ENCODE measurements around the gene RFC3.
A peak's percentile ranks its signal among the peaks of the same experiment; 100 is the strongest.

The RFC3 gene

GRCh38 chr13:33815011-33815550, 2.9 kb upstream of the RFC3 start:
- Histone ChIP-seq H3K27ac (ENCODE audit: low read length) (no peak overlapping the region), H3K27me3 (ENCODE audit: insufficient read depth, low read length) (no peaks in the 10 kb centered on the region), H3K4me1 (ENCODE audit: insufficient read depth, low read length) (no peaks in the 10 kb centered on the region), H3K36me3 (ENCODE audit: insufficient read depth, low read depth, low read length) (peaks cover 6% of the 10 kb centered on the region; the same call in 1 of the 2 replicates), H3K4me3 (ENCODE audit: low read length) (no peak overlapping the region), H3K9ac (ENCODE audit: low read depth, low read length) (no peak overlapping the region), H3K9me3 (ENCODE audit: insufficient read depth, low read depth, low read length) (no peaks in the 10 kb centered on the region)

GRCh38 chr13:33816912-33817311, 1.0 kb upstream of the RFC3 start:
- H3K4me1 ChIP-seq (ENCODE audit: insufficient read depth, low read length): no peaks in the 10 kb centered on the region
- H3K27me3 ChIP-seq (ENCODE audit: insufficient read depth, low read length): no peaks in the 10 kb centered on the region
- H3K4me3 ChIP-seq (ENCODE audit: low read length): no peak overlapping the region
- no peak overlapping the region for H3K9ac ChIP-seq (ENCODE audit: low read depth, low read length)
- peaks cover 22% of the 10 kb centered on the region for H3K36me3 ChIP-seq (ENCODE audit: insufficient read depth, low read depth, low read length)
- no peak overlapping the region for H3K27ac ChIP-seq (ENCODE audit: low read length)
- H3K9me3 ChIP-seq (ENCODE audit: insufficient read depth, low read depth, low read length): no peaks in the 10 kb centered on the region

DNA sequence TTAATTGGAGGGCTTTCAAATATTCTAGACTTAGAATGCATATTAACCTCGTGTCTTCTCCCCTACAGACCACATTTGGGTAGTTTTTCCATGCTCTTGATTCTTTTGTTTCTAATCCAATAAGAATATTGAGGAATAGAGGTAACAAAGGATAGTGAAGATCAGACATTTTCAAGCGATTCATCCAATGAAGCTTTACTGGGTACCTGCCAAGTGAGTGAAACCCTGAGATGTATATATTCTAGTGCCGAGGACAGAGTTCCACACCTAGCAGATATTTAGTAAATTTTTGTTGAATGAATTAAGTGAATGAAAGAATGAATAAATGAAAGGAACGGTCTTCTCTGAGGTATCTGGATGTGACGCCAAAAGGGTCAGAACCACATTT, 442 bp upstream of the RFC3 start:
- H3K27me3 ChIP-seq (ENCODE audit: insufficient read depth, low read length): no peaks in the 10 kb centered on the region
- H3K36me3 ChIP-seq (ENCODE audit: insufficient read depth, low read depth, low read length): peaks cover 28% of the 10 kb centered on the region
- H3K9ac ChIP-seq (ENCODE audit: low read depth, low read length): peak overlapping the region; percentile 96; the same call in 1 of the 2 replicates
- no peaks in the 10 kb centered on the region for H3K9me3 ChIP-seq (ENCODE audit: insufficient read depth, low read depth, low read length)
- no peak overlapping the region for H3K27ac ChIP-seq (ENCODE audit: low read length)
- peak overlapping the region; percentile 85 for H3K4me3 ChIP-seq (ENCODE audit: low read length)
- H3K4me1 ChIP-seq (ENCODE audit: insufficient read depth, low read length): no peaks in the 10 kb centered on the region

- Histone ChIP-seq H3K4me3 (ENCODE audit: low read length) (no peak overlapping the region), H3K27ac (ENCODE audit: low read length) (no peak overlapping the region), H3K9ac (ENCODE audit: low read depth, low read length) (no peak overlapping the region), H3K4me1 (ENCODE audit: insufficient read depth, low read length) (no peaks in the 10 kb centered on the region), H3K27me3 (ENCODE audit: insufficient read depth, low read length) (no peaks in the 10 kb centered on the region), H3K36me3 (ENCODE audit: insufficient read depth, low read depth, low read length) (peaks cover 95% of the 10 kb centered on the region), H3K9me3 (ENCODE audit: insufficient read depth, low read depth, low read length) (no peaks in the 10 kb centered on the region)
These were observed 7.1 kb downstream of the RFC3 start for GRCh38 chr13:33825083-33825482.

DNA sequence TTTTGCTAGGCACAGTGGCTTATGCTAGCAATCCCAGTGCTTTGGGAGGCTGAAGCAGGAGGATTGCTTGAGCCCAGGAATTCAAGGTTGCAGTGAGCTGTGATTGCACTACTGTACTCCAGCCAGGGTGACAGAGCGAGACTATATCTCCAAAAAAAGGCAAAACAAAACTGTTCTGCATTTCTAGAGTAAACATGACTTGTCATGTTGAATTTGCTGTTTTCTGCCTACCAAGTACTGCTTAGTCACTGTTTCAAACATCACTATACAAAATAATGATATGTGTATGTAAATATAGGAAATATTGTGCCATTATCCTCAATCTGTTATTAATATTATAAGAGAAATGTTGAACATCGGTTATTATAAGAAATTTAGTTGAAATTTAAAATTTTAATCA, 9.2 kb downstream of the RFC3 start:
- no peak overlapping the region for H3K4me3 ChIP-seq (ENCODE audit: low read length)
- peaks cover 97% of the 10 kb centered on the region for H3K36me3 ChIP-seq (ENCODE audit: insufficient read depth, low read depth, low read length)
- H3K27ac ChIP-seq (ENCODE audit: low read length): no peak overlapping the region
- H3K9ac ChIP-seq (ENCODE audit: low read depth, low read length): no peak overlapping the region
- H3K4me1 ChIP-seq (ENCODE audit: insufficient read depth, low read length): no peaks in the 10 kb centered on the region
- H3K27me3 ChIP-seq (ENCODE audit: insufficient read depth, low read length): no peaks in the 10 kb centered on the region
- H3K9me3 ChIP-seq (ENCODE audit: insufficient read depth, low read depth, low read length): no peaks in the 10 kb centered on the region

DNA sequence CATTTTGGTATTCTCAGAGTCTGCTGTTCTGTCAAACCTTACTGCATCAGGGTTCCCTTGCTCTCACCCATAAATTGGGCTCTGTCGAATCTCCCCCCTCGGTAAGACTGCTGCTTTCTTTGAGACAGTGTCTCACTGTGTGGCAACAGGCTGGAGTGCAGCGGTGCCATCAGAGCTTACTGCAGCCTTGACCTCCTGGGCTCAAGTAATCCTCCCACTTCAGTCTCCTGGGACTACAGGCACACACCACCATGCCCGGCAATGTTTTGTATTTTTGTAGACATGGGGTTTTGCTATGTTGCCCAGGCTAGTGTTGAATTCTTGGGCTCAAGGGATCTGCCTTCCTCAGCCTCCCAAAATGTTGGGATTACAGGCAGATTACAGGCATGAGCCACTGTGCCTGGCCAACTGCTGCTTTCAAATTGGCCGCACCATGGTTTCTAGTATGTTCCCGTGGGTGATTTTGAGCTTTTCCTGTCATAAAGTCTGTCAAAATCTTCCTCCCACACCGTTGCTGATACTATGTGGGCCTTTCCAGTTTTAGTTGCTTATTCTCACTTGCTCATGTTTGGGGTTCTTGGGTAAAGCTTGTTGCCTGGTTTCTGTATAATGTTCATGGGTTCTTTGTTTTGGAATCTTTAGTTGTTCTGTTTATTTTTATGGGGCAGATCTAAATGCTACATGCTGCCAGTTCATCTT, 10.6 kb downstream of the RFC3 start:
- H3K9ac ChIP-seq (ENCODE audit: low read depth, low read length): no peak overlapping the region
- no peaks in the 10 kb centered on the region for H3K9me3 ChIP-seq (ENCODE audit: insufficient read depth, low read depth, low read length)
- H3K27me3 ChIP-seq (ENCODE audit: insufficient read depth, low read length): no peaks in the 10 kb centered on the region
- no peak overlapping the region for H3K27ac ChIP-seq (ENCODE audit: low read length)
- H3K4me1 ChIP-seq (ENCODE audit: insufficient read depth, low read length): no peaks in the 10 kb centered on the region
- no peak overlapping the region for H3K4me3 ChIP-seq (ENCODE audit: low read length)
- peaks cover 97% of the 10 kb centered on the region for H3K36me3 ChIP-seq (ENCODE audit: insufficient read depth, low read depth, low read length)

DNA sequence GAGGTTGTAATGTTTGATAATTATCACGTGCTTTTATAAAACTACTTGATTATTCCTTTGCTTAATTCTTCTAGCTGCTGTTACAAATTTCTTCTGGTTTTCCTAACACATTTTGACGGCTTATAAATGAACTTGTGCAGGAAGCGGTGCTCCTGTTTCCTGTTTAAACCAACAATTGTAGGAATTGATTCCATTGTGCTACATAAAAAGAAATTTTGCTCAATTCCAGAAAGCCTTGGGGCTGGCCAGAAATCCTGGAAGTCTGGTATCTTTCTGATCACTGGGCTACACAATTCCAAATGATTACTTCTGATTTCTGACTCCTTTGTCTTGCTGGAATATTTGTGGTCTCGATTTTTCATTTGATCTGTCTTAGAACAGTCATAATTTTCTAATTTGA, 14.9 kb downstream of the RFC3 start:
- Histone ChIP-seq H3K36me3 (ENCODE audit: insufficient read depth, low read depth, low read length) (peaks cover 95% of the 10 kb centered on the region), H3K27ac (ENCODE audit: low read length) (no peak overlapping the region), H3K27me3 (ENCODE audit: insufficient read depth, low read length) (no peaks in the 10 kb centered on the region), H3K9ac (ENCODE audit: low read depth, low read length) (no peak overlapping the region), H3K4me1 (ENCODE audit: insufficient read depth, low read length) (no peaks in the 10 kb centered on the region), H3K9me3 (ENCODE audit: insufficient read depth, low read depth, low read length) (no peaks in the 10 kb centered on the region), H3K4me3 (ENCODE audit: low read length) (no peak overlapping the region)

DNA sequence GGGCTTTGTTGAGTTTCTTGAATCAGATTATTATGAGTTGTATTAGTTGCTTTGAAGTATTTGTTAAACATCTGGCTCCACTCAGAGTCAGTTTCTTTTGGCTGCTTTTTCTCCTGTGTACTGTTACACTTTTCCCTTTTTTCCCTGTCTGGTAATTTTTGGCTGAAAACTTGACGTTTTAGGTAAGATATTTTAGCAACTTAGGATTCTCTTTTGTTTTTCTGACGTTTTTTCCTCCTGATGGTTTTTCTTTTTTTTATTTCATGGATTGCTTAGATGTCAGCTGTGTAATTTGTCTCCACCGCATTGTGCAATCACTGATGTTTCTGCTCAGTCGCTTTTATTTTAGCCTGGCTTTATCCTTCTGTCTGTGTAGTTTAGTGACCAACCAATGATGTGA, 20.7 kb downstream of the RFC3 start:
- Histone ChIP-seq H3K4me1 (ENCODE audit: insufficient read depth, low read length) (no peaks in the 10 kb centered on the region), H3K27me3 (ENCODE audit: insufficient read depth, low read length) (no peaks in the 10 kb centered on the region), H3K27ac (ENCODE audit: low read length) (no peak overlapping the region), H3K4me3 (ENCODE audit: low read length) (no peak overlapping the region), H3K9me3 (ENCODE audit: insufficient read depth, low read depth, low read length) (no peaks in the 10 kb centered on the region), H3K9ac (ENCODE audit: low read depth, low read length) (no peak overlapping the region), H3K36me3 (ENCODE audit: insufficient read depth, low read depth, low read length) (peaks cover 89% of the 10 kb centered on the region)

GRCh38 chr13:33840402-33840801, 22.5 kb downstream of the RFC3 start:
- Histone ChIP-seq H3K27me3 (ENCODE audit: insufficient read depth, low read length) (no peaks in the 10 kb centered on the region), H3K27ac (ENCODE audit: low read length) (no peak overlapping the region), H3K9ac (ENCODE audit: low read depth, low read length) (no peak overlapping the region), H3K4me1 (ENCODE audit: insufficient read depth, low read length) (no peaks in the 10 kb centered on the region), H3K4me3 (ENCODE audit: low read length) (no peak overlapping the region), H3K9me3 (ENCODE audit: insufficient read depth, low read depth, low read length) (no peaks in the 10 kb centered on the region), H3K36me3 (ENCODE audit: insufficient read depth, low read depth, low read length) (peaks cover 79% of the 10 kb centered on the region)

- no peaks in the 10 kb centered on the region for H3K4me1 ChIP-seq (ENCODE audit: insufficient read depth, low read length)
- H3K27ac ChIP-seq (ENCODE audit: low read length): no peak overlapping the region
- peaks cover 78% of the 10 kb centered on the region for H3K36me3 ChIP-seq (ENCODE audit: insufficient read depth, low read depth, low read length)
- H3K9ac ChIP-seq (ENCODE audit: low read depth, low read length): no peak overlapping the region
- no peaks in the 10 kb centered on the region for H3K27me3 ChIP-seq (ENCODE audit: insufficient read depth, low read length)
- no peaks in the 10 kb centered on the region for H3K9me3 ChIP-seq (ENCODE audit: insufficient read depth, low read depth, low read length)
- H3K4me3 ChIP-seq (ENCODE audit: low read length): no peak overlapping the region
These were observed 24.3 kb downstream of the RFC3 start for GRCh38 chr13:33842207-33842606.

DNA sequence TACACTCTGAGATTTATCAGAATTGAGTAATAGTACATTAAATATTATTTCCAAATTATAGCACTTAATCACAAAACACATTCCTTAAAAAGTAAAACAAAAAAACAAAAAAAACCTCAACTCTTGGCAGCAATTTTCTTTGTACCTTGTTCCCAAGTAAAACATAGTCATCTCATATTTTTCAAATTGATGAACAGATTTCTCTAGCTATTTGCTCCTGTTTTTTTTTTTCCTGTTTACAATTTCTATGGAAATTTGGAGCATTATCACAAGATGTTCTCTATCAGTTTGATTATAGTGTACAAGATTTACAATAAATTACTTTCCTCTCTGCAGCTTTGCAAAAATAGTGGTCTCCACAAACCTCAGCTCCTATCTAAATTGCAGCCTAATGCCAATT, 25.0 kb downstream of the RFC3 start:
- Histone ChIP-seq H3K9ac (ENCODE audit: low read depth, low read length) (no peak overlapping the region), H3K9me3 (ENCODE audit: insufficient read depth, low read depth, low read length) (no peaks in the 10 kb centered on the region), H3K4me3 (ENCODE audit: low read length) (no peak overlapping the region), H3K27me3 (ENCODE audit: insufficient read depth, low read length) (no peaks in the 10 kb centered on the region), H3K36me3 (ENCODE audit: insufficient read depth, low read depth, low read length) (peaks cover 79% of the 10 kb centered on the region), H3K27ac (ENCODE audit: low read length) (no peak overlapping the region), H3K4me1 (ENCODE audit: insufficient read depth, low read length) (no peaks in the 10 kb centered on the region)

DNA sequence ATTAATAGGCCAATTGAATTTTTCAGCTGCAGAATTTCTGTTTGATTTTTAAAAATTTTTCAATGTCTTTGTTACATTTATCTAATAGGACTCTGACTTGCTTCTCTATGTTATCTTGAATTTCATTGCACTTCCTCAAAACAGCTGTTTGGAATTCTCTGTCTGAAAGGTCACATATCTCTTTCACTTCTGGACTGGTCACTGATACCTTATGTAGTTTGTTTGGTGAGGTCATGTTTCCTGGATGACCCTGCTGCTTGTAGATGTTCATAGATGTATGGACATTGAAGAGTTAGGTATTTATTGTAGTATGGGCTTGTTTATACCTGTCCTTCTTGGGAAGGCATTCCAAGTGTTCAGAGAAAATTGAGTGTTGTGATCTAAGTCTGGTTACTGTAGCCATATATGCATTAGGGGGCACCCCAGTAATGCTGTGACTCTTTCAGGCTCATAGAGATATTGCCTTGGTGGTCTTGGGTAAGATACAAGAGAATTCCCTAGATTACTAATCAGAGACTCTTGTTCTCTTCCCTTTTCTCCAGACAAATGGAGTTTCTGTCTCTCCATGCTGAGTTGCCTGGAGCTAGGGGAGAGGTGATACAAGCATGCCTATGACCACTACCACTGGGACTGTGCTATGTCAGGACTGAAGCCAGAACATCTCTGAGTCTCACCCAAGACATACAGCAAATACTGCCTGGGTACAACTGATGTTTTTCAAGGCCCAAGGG, 27.8 kb downstream of the RFC3 start:
- H3K27me3 ChIP-seq (ENCODE audit: insufficient read depth, low read length): no peaks in the 10 kb centered on the region
- H3K36me3 ChIP-seq (ENCODE audit: insufficient read depth, low read depth, low read length): peaks cover 63% of the 10 kb centered on the region
- H3K9ac ChIP-seq (ENCODE audit: low read depth, low read length): no peak overlapping the region
- no peak overlapping the region for H3K4me3 ChIP-seq (ENCODE audit: low read length)
- H3K27ac ChIP-seq (ENCODE audit: low read length): no peak overlapping the region
- H3K4me1 ChIP-seq (ENCODE audit: insufficient read depth, low read length): no peaks in the 10 kb centered on the region
- H3K9me3 ChIP-seq (ENCODE audit: insufficient read depth, low read depth, low read length): no peaks in the 10 kb centered on the region

All from iPS-20b (cell line).